Adrenal gland (tissue), 5 donors: ENCODE measurements around the gene TNRC6B.

Source experiments
- POLR2A ChIP-seq, 2 donors: fragments of 450-650 bp; IDR thresholded peaks; one replicate each; pipeline ENCODE4 v1.6.1; 2017; ENCODE audit warnings: antibody characterized with exemption in 2 of 2, mild to moderate bottlenecking in 2 of 2, moderate library complexity in 1 of 2
- TF ChIP-seq, protein P1 (sequence below), 6 experiments: fragments of 450-650 bp in 4 of 6; fragments of 200-600 bp in 2 of 6; sonication (generic) in 1 of 6; IDR thresholded peaks; 1 replicate in 5 of 6; 2 replicates in 1 of 6; pipeline versions ENCODE4 v1.5.1 to v1.8.0; 2016 to 2021; ENCODE audit warnings: antibody characterized with exemption in 6 of 6, mild to moderate bottlenecking in 2 of 6, moderate library complexity in 1 of 6
- donor health status: DM: no; HTN: no; CAD: no.

DNA sequence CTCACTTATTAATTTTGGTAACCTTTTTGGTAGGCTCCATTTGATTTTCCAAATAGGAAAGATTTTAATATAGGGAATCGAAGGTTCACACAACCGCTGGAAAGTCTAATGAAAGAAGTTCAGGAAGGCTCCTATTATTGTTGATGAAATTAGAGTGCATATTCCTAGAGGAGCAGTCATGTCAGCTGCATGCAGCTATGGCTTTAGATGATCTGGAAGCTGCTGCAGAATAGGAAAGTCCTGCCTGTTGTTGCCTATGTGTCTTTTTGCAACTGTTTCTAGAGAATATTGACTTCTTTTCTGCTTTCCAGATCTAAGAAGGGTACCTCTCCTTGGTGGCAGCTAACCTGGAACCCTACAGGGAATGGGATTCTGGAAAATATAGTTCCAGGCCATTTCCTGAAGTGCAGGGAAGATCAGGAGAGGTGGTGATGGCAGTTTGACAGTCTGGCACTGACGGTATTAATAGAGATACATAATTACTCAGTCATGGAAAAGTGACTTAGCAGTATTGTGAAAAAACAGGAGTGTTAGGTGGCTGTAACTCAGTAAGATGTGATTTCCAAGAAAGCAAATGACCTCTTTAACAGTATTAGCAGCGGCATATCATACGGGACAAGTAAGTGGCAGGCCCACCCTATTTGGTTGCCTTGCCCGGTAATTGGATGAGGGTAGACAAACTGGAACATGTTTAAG lies 54.0 kb downstream of the TNRC6B start:
- TF ChIP-seq, protein P1, sequence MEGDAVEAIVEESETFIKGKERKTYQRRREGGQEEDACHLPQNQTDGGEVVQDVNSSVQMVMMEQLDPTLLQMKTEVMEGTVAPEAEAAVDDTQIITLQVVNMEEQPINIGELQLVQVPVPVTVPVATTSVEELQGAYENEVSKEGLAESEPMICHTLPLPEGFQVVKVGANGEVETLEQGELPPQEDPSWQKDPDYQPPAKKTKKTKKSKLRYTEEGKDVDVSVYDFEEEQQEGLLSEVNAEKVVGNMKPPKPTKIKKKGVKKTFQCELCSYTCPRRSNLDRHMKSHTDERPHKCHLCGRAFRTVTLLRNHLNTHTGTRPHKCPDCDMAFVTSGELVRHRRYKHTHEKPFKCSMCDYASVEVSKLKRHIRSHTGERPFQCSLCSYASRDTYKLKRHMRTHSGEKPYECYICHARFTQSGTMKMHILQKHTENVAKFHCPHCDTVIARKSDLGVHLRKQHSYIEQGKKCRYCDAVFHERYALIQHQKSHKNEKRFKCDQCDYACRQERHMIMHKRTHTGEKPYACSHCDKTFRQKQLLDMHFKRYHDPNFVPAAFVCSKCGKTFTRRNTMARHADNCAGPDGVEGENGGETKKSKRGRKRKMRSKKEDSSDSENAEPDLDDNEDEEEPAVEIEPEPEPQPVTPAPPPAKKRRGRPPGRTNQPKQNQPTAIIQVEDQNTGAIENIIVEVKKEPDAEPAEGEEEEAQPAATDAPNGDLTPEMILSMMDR (IDR thresholded peaks at IDR 0.05): no peak
- TF ChIP-seq POLR2A (IDR thresholded peaks at IDR 0.05): no peak
